GM12878 (cell line): ENCODE results near the gene TMEM9B. TPM values are rescaled to one million over a fixed set of nuclear protein-coding genes. Genes with fewer than 3 reads are reported as not detected.

ENCODE experiments used
- ATAC-seq: fragments of 200-7000 bp; cut with Tn5 transposase; 3 replicates; pipeline ENCODE4 v1.9.1; 2020; ENCODE audit warnings: mild to moderate bottlenecking, moderate library complexity
- BruUV-seq: library from RNA; stranded (reverse); fragments of 400-500 nt; replicated peaks from 2 replicates; lab custom pipeline; 2021; lab: Mats Ljungman, UMichigan
- CTCF ChIA-PET: fragments of 300-600 bp; sonication (Branson Sonifier 250); formaldehyde crosslinking; extraction: SDS; loops from one replicate; lab custom pipeline; 2021; ENCODE audit warnings: inconsistent platforms; lab: Yijun Ruan, JAX
- POLR2A ChIA-PET: fragments of 350-600 bp; formaldehyde crosslinking; extraction: SDS; loops from one replicate; lab custom pipeline; 2021; ENCODE audit warnings: inconsistent platforms; lab: Charles Lee
- RAD21 ChIA-PET: fragments of 300-600 bp; sonication (Branson Sonifier 250); formaldehyde crosslinking; loops from one replicate; lab custom pipeline; 2023; ENCODE audit warnings: antibody characterized with exemption; ENCODE audit not compliant: unreplicated experiment; lab: Charles Lee
- SMC1A ChIA-PET: fragments of 300-600 bp; sonication (Branson Sonifier 250); formaldehyde crosslinking; loops from one replicate; lab custom pipeline; 2023; ENCODE audit not compliant: unreplicated experiment, uncharacterized antibody; lab: Charles Lee
- DNase-seq: peaks from one replicate; pipeline ENCODE4 v3.0.0-alpha.2; 2011; ENCODE audit warnings: low read depth, low spot score
- FAIRE-seq: peaks from 3 replicates; lab custom pipeline; 2011; peaks lifted over from hg19 to GRCh38; lab: Jason Lieb, UNC
- H2AFZ ChIP-seq: 2 replicates; pipeline ENCODE4 v1.6.0; 2011; ENCODE audit warnings: low read depth, low read length, control low read depth; ENCODE audit not compliant: control insufficient read depth
- H3K27ac ChIP-seq: 2 replicates; pipeline ENCODE4 v1.5.1; 2011; ENCODE audit warnings: control low read depth; ENCODE audit not compliant: control insufficient read depth, insufficient read depth
- H3K27me3 ChIP-seq, 2 experiments: replicated peaks in 1 of 2; 2 replicates each; pipeline versions ENCODE4 v1.6.0 to v1.6.1; 2011; ENCODE audit warnings: low read length in 1 of 2; ENCODE audit not compliant: control insufficient read depth in 2 of 2, insufficient read depth in 2 of 2
- H3K36me3 ChIP-seq, 2 experiments: 2 replicates each; pipeline ENCODE4 v1.5.1; 2011; ENCODE audit warnings: low read length in 1 of 2; ENCODE audit not compliant: control insufficient read depth in 2 of 2, insufficient read depth in 2 of 2
- H3K4me1 ChIP-seq: 2 replicates; pipeline ENCODE4 v1.6.1; 2011; ENCODE audit warnings: mild to moderate bottlenecking, low read length, moderate library complexity, mixed read lengths; ENCODE audit not compliant: control insufficient read depth, insufficient read depth
- H3K4me2 ChIP-seq: 2 replicates; pipeline ENCODE4 v1.6.0; 2011; ENCODE audit warnings: control low read depth; ENCODE audit not compliant: control insufficient read depth, insufficient read depth
- H3K4me3 ChIP-seq: fragments of 200-600 bp; sonication (generic); 2 replicates; pipeline ENCODE4 v1.5.1; 2016
- H3K79me2 ChIP-seq: 2 replicates; pipeline ENCODE4 v1.6.0; 2011; ENCODE audit warnings: low read length; ENCODE audit not compliant: control insufficient read depth, insufficient read depth
- H3K9ac ChIP-seq: 2 replicates; pipeline ENCODE4 v1.8.0; 2011; ENCODE audit warnings: low read length, control low read depth, mixed read lengths; ENCODE audit not compliant: control insufficient read depth, insufficient read depth
- H3K9me3 ChIP-seq: replicated peaks from 3 replicates; pipeline ENCODE4 v1.5.1; 2011; ENCODE audit warnings: mild to moderate bottlenecking, low read length; ENCODE audit not compliant: control insufficient read depth, insufficient read depth
- H4K20me1 ChIP-seq: 2 replicates; pipeline ENCODE4 v1.6.0; 2011; ENCODE audit not compliant: control insufficient read depth, insufficient read depth
- BHLHE40 ChIP-seq, 2 experiments: fragments of 450-650 bp in 1 of 2; IDR thresholded peaks; 2 replicates each; pipeline ENCODE4 v1.6.1; 2011 to 2017; ENCODE audit warnings: low read depth in 2 of 2, borderline replicate concordance in 1 of 2, improper control_type of control experiment in 1 of 2, low read length in 1 of 2, mild to moderate bottlenecking in 1 of 2
- CREB1 ChIP-seq: IDR thresholded peaks from 2 replicates; pipeline ENCODE4 v1.6.1; 2012; ENCODE audit warnings: low read depth, mild to moderate bottlenecking, inconsistent platforms
- HDAC6 ChIP-seq: fragments of 200-600 bp; sonication (generic); IDR thresholded peaks from one replicate; pipeline ENCODE4 v1.8.0; 2017; ENCODE audit warnings: antibody characterized with exemption; ENCODE audit not compliant: unreplicated experiment
- JUNB ChIP-seq: IDR thresholded peaks from 2 replicates; pipeline ENCODE4 v1.6.1; 2016; ENCODE audit warnings: antibody characterized with exemption, mild to moderate bottlenecking
- MEF2B ChIP-seq: fragments of 450-650 bp; IDR thresholded peaks from 2 replicates; pipeline ENCODE4 v1.6.1; 2018; ENCODE audit warnings: mild to moderate bottlenecking, moderate library complexity; ENCODE audit not compliant: partially characterized antibody, poor library complexity, severe bottlenecking
- PAX5 ChIP-seq: IDR thresholded peaks from 2 replicates; pipeline ENCODE4 v1.6.1; 2011; ENCODE audit warnings: low read depth, low read length, borderline replicate concordance
- POU2F2 ChIP-seq: IDR thresholded peaks from 3 replicates; pipeline ENCODE4 v1.6.1; 2011; ENCODE audit warnings: low read depth, mild to moderate bottlenecking, low read length, borderline replicate concordance
- SIX5 ChIP-seq: IDR thresholded peaks from 2 replicates; pipeline ENCODE4 v1.6.1; 2011; ENCODE audit warnings: mild to moderate bottlenecking, low read depth, low read length, moderate library complexity; ENCODE audit not compliant: severe bottlenecking
- WRNIP1 ChIP-seq: IDR thresholded peaks from 2 replicates; pipeline ENCODE4 v1.6.1; 2011; ENCODE audit warnings: low read depth, low read length, improper control_type of control experiment, borderline replicate concordance
- WGBS: methylation state at CpG from one replicate; pipeline ENCODE4 v1.1.6; 2016; ENCODE audit warnings: low lambda C conversion rate; ENCODE audit not compliant: insufficient replicate concordance, insufficient coverage; ENCODE audit errors: missing lambda C conversion rate; 5-methylcytosine and 5-hydroxymethylcytosine counted together
- in situ Hi-C: fragments of 300-500 bp; cut with MboI; formaldehyde crosslinking; loops from 9 replicates; pipeline ENCODE4 v1.14.3; 2018; ENCODE audit warnings: mixed read lengths
- intact Hi-C: fragments of 100-400 bp; cut with micrococcal nuclease; formaldehyde crosslinking; loops from one replicate; pipeline ENCODE4 v1.14.2; 2022; ENCODE audit not compliant: unreplicated experiment
- polyA plus RNA-seq, 11 experiments: library from polyadenylated mRNA; depleted of rRNA in 4 of 11; unstranded in 6 of 11; stranded (reverse) in 5 of 11; fragments of >200 nt; fragmentation: Nextera tagmentation in 4 of 11; fragmentation: Illumina TruSeq in 1 of 11; extraction: Ambion mirVana in 4 of 11; extraction: Trizol in 1 of 11; gene quantifications; 1 replicate in 1 of 11; 2 replicates in 10 of 11; pipeline versions ENCODE4 v1.2.1 to v1.2.3, GENCODE V29; 2011 to 2016; ENCODE audit warnings: inconsistent platforms in 2 of 11, missing spikeins in 2 of 11, low read depth in 1 of 11
- total RNA-seq, 4 experiments: library from RNA; depleted of rRNA in 3 of 4; stranded (reverse); fragments of >200 nt in 3 of 4; fragmentation: Illumina TruSeq in 1 of 4; extraction: Trizol in 1 of 4; gene quantifications; 2 replicates each; pipeline versions ENCODE4 v1.2.1 to v1.2.3, GENCODE V29; 2013 to 2021
- TF ChIP-seq, protein P1 (sequence below): IDR thresholded peaks from 2 replicates; pipeline ENCODE4 v1.6.1; 2011; ENCODE audit warnings: borderline replicate concordance, low read depth, mild to moderate bottlenecking, moderate library complexity, low read length; ENCODE audit not compliant: insufficient read depth, poor library complexity, severe bottlenecking

The TMEM9B gene
- total and polyA plus RNA-seq, 10 of the 15 experiments (the other 5 are each of a cell fraction or from before 2014, with no cell fraction given): 11.5 to 54.0 (median 30.0) TPM

GRCh38 chr11:8937659-8938058 lies 26.6 kb downstream of the TMEM9B start:
- Histone ChIP-seq H3K9ac (no peak overlapping the region), H3K4me1 (no peaks in the 10 kb centered on the region), H3K27ac (no peak overlapping the region), H3K79me2 (no peaks in the 10 kb centered on the region), H4K20me1 (no peaks in the 10 kb centered on the region), H2AFZ (no peak overlapping the region), H3K9me3 (no peaks in the 10 kb centered on the region), H3K36me3 (no peaks in the 10 kb centered on the region), H3K4me3 (no peak overlapping the region), H3K4me2 (no peak overlapping the region), H3K27me3 (no peaks in the 10 kb centered on the region)
- in situ Hi-C loops: no loop called here
- DNase-seq: no peak
- RAD21 ChIA-PET: interaction anchor here (1.3 kb wide), 1 partner anchor 22 kb away, joined by 7 read pairs; no protein-coding TSS in a partner anchor
- intact Hi-C loops: no loop called here
- SMC1A ChIA-PET: interaction anchor here (0.8 to 2.3 kb wide), 6 partner anchors 9 to 107 kb away, joined by 3 to 9 read pairs (median 3); no protein-coding TSS in a partner anchor
- no TSS peak for BruUV-seq
- no peak for ATAC-seq
- no peak for TF ChIP-seq SIX5
- TF ChIP-seq CREB1: 0 out of 2 replicates have a peak, but pooled peaks have one; percentile 0
- FAIRE-seq: no peak
- CTCF ChIA-PET: interaction anchor here (0.9 to 4.8 kb wide), 2 partner anchors 23 kb away, joined by 5 to 30 read pairs; no protein-coding TSS in a partner anchor
- POLR2A ChIA-PET: no interaction called here
- 83% methylated on average over 14 of the region's 14 CpGs for WGBS

GRCh38 chr11:8937159-8937558 lies 27.1 kb downstream of the TMEM9B start:
- 0 out of 2 replicates have a peak overlapping the region, but pooled peaks have one; percentile 22 for H3K4me2 ChIP-seq
- intact Hi-C loops (no loop called here), in situ Hi-C loops (no loop called here)
- no peak overlapping the region for H3K4me3 ChIP-seq
- no peak overlapping the region; the same call in 1 of the 2 replicates for H2AFZ ChIP-seq
- H3K27me3 ChIP-seq: no peaks in the 10 kb centered on the region
- H4K20me1 ChIP-seq: no peaks in the 10 kb centered on the region
- H3K36me3 ChIP-seq: no peaks in the 10 kb centered on the region
- BruUV-seq: no TSS peak
- no peaks in the 10 kb centered on the region for H3K79me2 ChIP-seq
- ChIA-PET POLR2A (no interaction called here), SMC1A (interaction anchor here (0.8 to 2.3 kb wide), 6 partner anchors 9 to 107 kb away, joined by 3 to 9 read pairs (median 3); no protein-coding TSS in a partner anchor), RAD21 (interaction anchor here (1.0 to 1.3 kb wide), 2 partner anchors 22 to 201 kb away, joined by 3 to 7 read pairs; no protein-coding TSS in a partner anchor), CTCF (interaction anchor here (0.9 to 4.8 kb wide), 2 partner anchors 22 to 23 kb away, joined by 5 to 30 read pairs; no protein-coding TSS in a partner anchor)
- 76% methylated on average over 10 of the region's 10 CpGs for WGBS
- ATAC-seq (peak; percentile 74), DNase-seq (no peak), FAIRE-seq (no peak)
- H3K9me3 ChIP-seq: no peaks in the 10 kb centered on the region
- no peak overlapping the region for H3K9ac ChIP-seq
- no peak overlapping the region for H3K27ac ChIP-seq
- no peaks in the 10 kb centered on the region for H3K4me1 ChIP-seq
- TF ChIP-seq JUNB: peak; percentile 43
- TF ChIP-seq POU2F2: peak; percentile 86; the same call in 2 of the 3 replicates
- TF ChIP-seq BHLHE40 (IDR thresholded peaks at IDR 0.05; ENCODE audit: borderline replicate concordance in 1 of 2, low read depth in 2 of 2, low read length in 1 of 2): peak; percentile 60 to 79; a peak in 3 of 4 replicates
- TF ChIP-seq PAX5: peak; percentile 98
- peak; percentile 56 for TF ChIP-seq MEF2B
- TF ChIP-seq WRNIP1: no peak
- no peak for TF ChIP-seq HDAC6
- TF ChIP-seq, protein P1, sequence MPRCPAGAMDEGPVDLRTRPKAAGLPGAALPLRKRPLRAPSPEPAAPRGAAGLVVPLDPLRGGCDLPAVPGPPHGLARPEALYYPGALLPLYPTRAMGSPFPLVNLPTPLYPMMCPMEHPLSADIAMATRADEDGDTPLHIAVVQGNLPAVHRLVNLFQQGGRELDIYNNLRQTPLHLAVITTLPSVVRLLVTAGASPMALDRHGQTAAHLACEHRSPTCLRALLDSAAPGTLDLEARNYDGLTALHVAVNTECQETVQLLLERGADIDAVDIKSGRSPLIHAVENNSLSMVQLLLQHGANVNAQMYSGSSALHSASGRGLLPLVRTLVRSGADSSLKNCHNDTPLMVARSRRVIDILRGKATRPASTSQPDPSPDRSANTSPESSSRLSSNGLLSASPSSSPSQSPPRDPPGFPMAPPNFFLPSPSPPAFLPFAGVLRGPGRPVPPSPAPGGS: peak; percentile 88
